ENCODE results near the gene RAB1B. TPM values are rescaled to one million over a fixed set of nuclear protein-coding genes. Genes with fewer than 3 reads are reported as not detected.

RAB1B gene
- total and polyA plus RNA-seq, 4 donors = 78.6 to 203 (median 168) TPM

- DNase-seq = no peak
- H3K27ac ChIP-seq (ENCODE audit: low read depth in 1 of 2, low read length in 1 of 2) = no peak overlapping the region
- H3K4me3 ChIP-seq = no peak overlapping the region
- H3K9ac ChIP-seq (ENCODE audit: insufficient read depth in 1 of 2, low read length in 2 of 2) = no peak overlapping the region
- H3K9me3 ChIP-seq (ENCODE audit: control insufficient read depth in 4 of 4, insufficient read depth in 3 of 4, low read length in 3 of 4) = no peaks in the 10 kb centered on the region
- no peaks in the 10 kb centered on the region for H3K4me1 ChIP-seq (ENCODE audit: control insufficient read depth in 5 of 5, insufficient read depth in 5 of 5, low read length in 5 of 5)
- H3K36me3 ChIP-seq (ENCODE audit: control insufficient read depth in 4 of 4, insufficient read depth in 4 of 4, low read length in 4 of 4) = peaks cover 4 to 24% (median 13%) of the 10 kb centered on the region in 4 donors
- 89 to 94% methylated on average over 2 of the region's 2 CpGs for WGBS, 2 donors
- no peak for TF ChIP-seq CTCF (IDR thresholded peaks at IDR 0.05; ENCODE audit: control extremely low read depth, extremely low read depth)
- H3K27me3 ChIP-seq (ENCODE audit: control insufficient read depth in 3 of 3, insufficient read depth in 3 of 3, low read length in 2 of 3) = no peaks in the 10 kb centered on the region
- ATAC-seq (ENCODE audit: insufficient read depth, low FRiP score) = no peak
Measured at GRCh38 chr11:66225066-66225465, 43.4 kb upstream of the RAB1B start.

- H3K4me1 ChIP-seq (ENCODE audit: control insufficient read depth in 5 of 5, insufficient read depth in 5 of 5, low read length in 5 of 5) = no peaks in the 10 kb centered on the region
- DNase-seq (no peak), ATAC-seq (ENCODE audit: insufficient read depth, low FRiP score) (no peak)
- H3K9ac ChIP-seq (ENCODE audit: insufficient read depth in 1 of 2, low read length in 2 of 2) = no peak overlapping the region
- no peak for TF ChIP-seq CTCF (IDR thresholded peaks at IDR 0.05; ENCODE audit: control extremely low read depth, extremely low read depth)
- H3K9me3 ChIP-seq (ENCODE audit: control insufficient read depth in 4 of 4, insufficient read depth in 3 of 4, low read length in 3 of 4) = no peaks in the 10 kb centered on the region
- no peaks in the 10 kb centered on the region for H3K27me3 ChIP-seq (ENCODE audit: control insufficient read depth in 3 of 3, insufficient read depth in 3 of 3, low read length in 2 of 3)
- H3K27ac ChIP-seq (ENCODE audit: low read depth in 1 of 2, low read length in 1 of 2) = no peak overlapping the region
- H3K36me3 ChIP-seq (ENCODE audit: control insufficient read depth in 4 of 4, insufficient read depth in 4 of 4, low read length in 4 of 4) = peaks cover 3 to 22% (median 13%) of the 10 kb centered on the region in 4 donors
- H3K4me3 ChIP-seq = no peak overlapping the region
Measured at GRCh38 chr11:66226101-66226500, 42.3 kb upstream of the RAB1B start.

- no peak overlapping the region for H3K9ac ChIP-seq (ENCODE audit: insufficient read depth in 1 of 2, low read length in 2 of 2)
- no peak for DNase-seq
- H3K27me3 ChIP-seq (ENCODE audit: control insufficient read depth in 3 of 3, insufficient read depth in 3 of 3, low read length in 2 of 3) = no peaks in the 10 kb centered on the region
- H3K4me1 ChIP-seq (ENCODE audit: control insufficient read depth in 5 of 5, insufficient read depth in 5 of 5, low read length in 5 of 5) = no peaks in the 10 kb centered on the region
- 89 to 91% methylated on average over 5 of the region's 5 CpGs for WGBS, 2 donors
- TF ChIP-seq CTCF (IDR thresholded peaks at IDR 0.05; ENCODE audit: control extremely low read depth, extremely low read depth) = no peak
- no peaks in the 10 kb centered on the region for H3K9me3 ChIP-seq (ENCODE audit: control insufficient read depth in 4 of 4, insufficient read depth in 3 of 4, low read length in 3 of 4)
- no peak overlapping the region for H3K4me3 ChIP-seq
- no peak overlapping the region for H3K27ac ChIP-seq (ENCODE audit: low read depth in 1 of 2, low read length in 1 of 2)
- H3K36me3 ChIP-seq (ENCODE audit: control insufficient read depth in 4 of 4, insufficient read depth in 4 of 4, low read length in 4 of 4) = peaks cover 3 to 37% (median 18%) of the 10 kb centered on the region in 4 donors
- no peak for ATAC-seq (ENCODE audit: insufficient read depth, low FRiP score)
Measured at GRCh38 chr11:66227700-66228099, 40.7 kb upstream of the RAB1B start.

- Histone ChIP-seq H3K36me3 (ENCODE audit: control insufficient read depth in 4 of 4, insufficient read depth in 4 of 4, low read length in 4 of 4) (peaks cover 4 to 44% (median 22%) of the 10 kb centered on the region in 4 donors), H3K27me3 (ENCODE audit: control insufficient read depth in 3 of 3, insufficient read depth in 3 of 3, low read length in 2 of 3) (no peaks in the 10 kb centered on the region), H3K9ac (ENCODE audit: insufficient read depth in 1 of 2, low read length in 2 of 2) (no peak overlapping the region), H3K4me3 (no peak overlapping the region), H3K27ac (ENCODE audit: low read depth in 1 of 2, low read length in 1 of 2) (peak overlapping the region in 1 of 2 donors; percentile 71), H3K4me1 (ENCODE audit: control insufficient read depth in 5 of 5, insufficient read depth in 5 of 5, low read length in 5 of 5) (no peaks in the 10 kb centered on the region), H3K9me3 (ENCODE audit: control insufficient read depth in 4 of 4, insufficient read depth in 3 of 4, low read length in 3 of 4) (no peaks in the 10 kb centered on the region)
- peak; percentile 53 for ATAC-seq (ENCODE audit: insufficient read depth, low FRiP score)
- 66 to 86% methylated on average over 6 of the region's 6 CpGs for WGBS, 2 donors
- TF ChIP-seq CTCF (IDR thresholded peaks at IDR 0.05; ENCODE audit: control extremely low read depth, extremely low read depth) = no peak
- DNase-seq = peak; percentile 51 to 71 (median 57)
Measured at GRCh38 chr11:66228521-66228920, 39.9 kb upstream of the RAB1B start.
